ENCODE results near the gene KCNG3.
"Not testable (repeated sequence)": the region's sequence is repeated elsewhere in the genome, so short reads cannot be mapped to it uniquely, and the experiment has no call there.

The KCNG3 gene

DNA sequence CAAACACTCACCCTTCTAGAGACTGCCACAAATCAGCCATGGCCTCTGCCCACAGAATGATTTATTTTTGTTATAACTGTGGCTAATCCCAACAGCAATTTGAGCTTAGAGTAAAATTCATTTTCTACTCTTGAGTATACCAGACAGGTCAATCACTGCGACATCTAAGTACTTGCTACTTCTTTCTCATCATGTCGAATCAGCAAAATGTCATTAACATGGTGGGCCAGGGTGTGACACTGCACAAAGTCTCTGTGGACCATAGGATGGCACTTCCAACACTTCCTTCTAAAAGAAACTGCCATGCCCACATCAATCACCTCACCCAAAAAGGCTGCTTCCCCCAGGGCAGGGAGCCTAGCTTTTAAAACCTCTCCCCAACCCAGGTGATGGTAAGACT is 64.4 kb downstream of the KCNG3 start:
- no peak for DNase-seq (ENCODE audit: low spot score)

DNA sequence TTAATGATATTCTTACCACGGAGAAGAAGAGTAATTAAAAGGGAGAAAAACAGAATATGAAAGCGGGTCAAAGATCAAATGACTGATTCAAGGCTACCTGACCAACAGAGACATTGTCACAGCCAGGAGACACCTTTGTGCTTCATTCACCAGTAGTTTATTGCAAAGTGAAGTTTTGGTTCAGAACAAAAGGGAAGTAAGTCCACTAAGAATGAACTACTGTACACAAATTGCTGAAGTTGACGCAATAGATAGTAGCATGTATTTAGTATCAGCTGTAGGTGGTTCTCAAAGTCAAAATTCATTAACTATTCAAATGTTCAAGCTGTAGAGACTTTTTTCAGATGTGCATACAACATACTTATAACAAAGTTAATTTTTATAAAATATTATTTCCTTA is 68.1 kb downstream of the KCNG3 start:
- DNase-seq (ENCODE audit: low spot score) = no peak

DNA sequence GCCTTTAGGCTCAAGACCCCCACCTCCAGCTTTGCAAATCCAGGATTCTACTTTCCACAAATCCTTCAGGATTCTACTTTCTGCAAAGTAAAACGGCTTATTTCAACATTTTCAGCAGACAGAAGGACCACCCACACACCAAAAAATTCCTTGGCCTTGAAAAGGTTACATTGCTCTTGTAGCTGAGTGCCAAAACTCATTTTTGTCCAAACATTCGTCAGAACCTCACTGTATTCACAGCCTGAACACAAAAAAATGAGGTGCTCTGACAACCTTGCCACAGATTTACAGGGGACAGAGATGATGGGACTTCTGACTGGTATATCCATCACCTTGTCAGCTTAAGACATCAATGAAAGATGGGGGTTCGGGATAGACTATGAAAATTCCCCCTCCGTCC is 69.7 kb downstream of the KCNG3 start:
- DNase-seq (ENCODE audit: low spot score) = no peak

DNA sequence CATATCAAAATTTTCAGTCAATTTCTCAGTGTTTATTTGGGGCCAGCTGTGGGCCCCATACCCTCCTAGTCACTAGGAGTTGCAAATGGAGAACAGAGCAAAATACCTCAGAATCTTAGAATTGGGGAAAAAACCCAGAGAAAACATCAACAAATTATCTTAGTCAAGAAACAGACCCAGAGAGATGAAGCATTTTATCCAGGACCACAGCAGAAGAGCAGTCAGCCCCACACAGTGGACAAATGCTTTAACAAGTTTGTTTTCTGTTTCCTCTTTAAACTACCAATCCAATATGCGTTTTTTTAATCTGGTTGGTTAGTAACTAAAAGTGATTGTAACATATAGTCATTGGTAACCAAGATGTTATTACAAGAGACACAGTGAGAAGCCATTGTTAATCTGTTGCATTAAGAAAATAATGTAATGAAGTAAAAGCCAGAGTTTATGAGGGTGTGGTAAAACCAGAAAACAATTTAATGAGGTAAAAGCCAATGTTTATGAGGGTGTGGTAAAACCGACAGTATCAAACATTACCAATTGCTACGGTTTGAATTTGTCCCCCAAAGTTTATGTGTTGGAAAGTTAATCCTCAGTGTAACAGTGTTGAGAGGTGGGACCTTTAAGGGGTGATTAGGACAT is 72.1 kb downstream of the KCNG3 start:
- DNase-seq (ENCODE audit: low spot score) = no peak

DNA sequence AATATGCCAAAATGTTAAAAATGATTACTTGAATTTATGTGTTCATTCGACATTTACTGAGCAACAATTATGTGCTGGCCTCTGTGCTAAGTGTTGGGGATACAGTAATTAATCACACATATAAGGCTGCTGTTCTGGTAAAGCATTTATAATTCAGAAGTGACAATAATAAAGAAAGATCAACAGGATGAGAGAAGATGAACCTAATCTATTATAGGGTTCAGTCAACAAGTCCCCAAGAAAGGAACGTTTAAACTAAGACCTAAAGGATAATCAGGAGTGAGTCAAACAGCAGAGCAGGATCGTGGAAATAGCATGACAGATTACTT is 72.7 kb downstream of the KCNG3 start:
- DNase-seq (ENCODE audit: low spot score) = no peak

DNA sequence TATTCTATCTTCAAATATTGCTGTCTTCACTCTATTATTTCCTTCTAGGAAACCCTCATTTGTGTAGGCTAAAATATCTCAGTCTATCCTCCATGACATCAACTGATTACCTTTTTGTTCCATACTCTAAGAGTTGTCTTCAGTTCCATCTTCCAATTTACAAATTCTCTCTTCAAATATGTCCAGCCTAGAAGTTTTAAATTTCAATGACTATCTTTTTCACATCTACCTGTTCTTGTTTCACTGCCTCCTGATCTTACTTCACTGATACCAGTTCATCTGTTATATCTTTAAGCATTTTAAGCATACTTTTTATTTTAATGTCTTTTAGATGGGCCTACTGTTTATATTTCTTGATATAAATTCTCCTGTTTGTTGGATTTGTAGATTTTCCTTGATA is 79.1 kb downstream of the KCNG3 start:
- DNase-seq (ENCODE audit: low spot score) = no peak

DNA sequence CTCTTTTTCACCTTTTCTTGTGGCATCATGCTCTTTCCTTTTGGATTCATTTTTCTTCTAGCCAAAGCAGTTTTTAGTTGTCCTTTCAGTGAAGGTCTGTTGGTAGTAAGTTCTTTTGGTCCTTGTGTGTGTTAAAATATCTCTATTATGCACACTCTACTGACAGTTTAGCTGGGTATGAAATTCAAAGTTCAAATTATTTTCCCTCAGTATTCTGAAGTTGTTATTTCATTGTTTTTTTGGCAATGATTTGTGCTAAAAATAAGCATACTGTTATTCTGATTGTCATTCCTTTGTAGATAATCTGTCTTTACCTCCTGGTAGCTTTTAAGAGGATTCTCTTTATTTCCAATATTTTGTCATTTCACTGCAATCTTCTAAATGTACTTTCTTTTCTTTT is 79.6 kb downstream of the KCNG3 start:
- no peak for DNase-seq (ENCODE audit: low spot score)

DNA sequence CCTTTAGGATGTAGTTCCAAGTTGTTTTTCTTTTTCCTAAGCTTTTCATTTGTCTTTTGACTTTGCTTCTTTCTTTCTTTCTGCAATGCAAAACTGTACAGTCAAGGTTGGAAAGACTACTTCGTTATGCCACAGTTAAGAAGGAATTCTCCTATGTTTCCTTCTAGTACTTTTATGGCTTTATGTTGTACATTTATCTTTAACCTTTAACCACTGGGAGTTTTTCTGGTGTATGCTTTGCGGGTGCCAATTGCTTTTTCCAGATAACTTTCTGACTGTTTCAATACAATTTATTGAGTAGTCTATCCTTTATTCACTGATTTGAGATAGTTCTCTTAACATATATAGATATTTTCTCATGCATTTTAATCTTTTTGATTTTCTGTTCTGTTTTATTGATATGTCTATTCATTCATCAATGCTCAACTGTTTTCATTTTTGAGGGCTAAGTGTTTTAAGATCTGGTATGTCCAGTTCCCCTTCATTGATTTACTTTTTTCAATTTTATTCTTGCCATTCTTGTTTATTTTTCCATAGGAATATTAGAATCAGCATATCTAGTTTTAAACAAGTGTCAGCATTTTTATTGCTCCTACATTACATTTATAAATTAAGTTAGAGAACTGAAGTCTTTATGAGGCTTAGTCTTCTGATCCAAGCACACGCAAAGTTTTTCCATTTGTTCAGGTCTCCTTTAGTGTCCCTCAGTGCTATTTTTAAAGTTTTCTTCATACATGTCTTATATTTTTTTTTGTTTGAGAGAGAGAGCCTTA is 82.9 kb downstream of the KCNG3 start:
- DNase-seq (ENCODE audit: low spot score) = no peak

DNA sequence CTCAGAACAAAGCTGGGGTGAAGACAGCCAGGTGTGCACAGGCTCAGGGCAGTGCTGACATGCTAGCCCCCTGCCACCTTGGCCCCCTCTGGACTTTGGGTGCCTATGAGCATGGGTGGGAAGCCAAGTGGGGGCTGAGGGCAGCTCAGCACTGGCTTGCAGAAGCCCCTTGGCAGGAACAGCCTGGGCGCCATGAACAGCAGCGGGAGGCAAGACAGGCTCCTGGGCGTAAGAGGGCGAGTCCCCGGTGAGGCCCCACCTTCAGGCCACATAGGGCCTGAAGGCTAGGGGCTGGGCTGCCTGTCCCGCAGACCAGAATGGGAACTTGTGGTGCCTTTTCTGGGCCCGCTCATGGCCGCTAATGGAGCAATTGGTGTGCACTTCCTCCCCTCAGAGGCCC is 85.8 kb downstream of the KCNG3 start:
- DNase-seq (ENCODE audit: low spot score) = no peak

DNA sequence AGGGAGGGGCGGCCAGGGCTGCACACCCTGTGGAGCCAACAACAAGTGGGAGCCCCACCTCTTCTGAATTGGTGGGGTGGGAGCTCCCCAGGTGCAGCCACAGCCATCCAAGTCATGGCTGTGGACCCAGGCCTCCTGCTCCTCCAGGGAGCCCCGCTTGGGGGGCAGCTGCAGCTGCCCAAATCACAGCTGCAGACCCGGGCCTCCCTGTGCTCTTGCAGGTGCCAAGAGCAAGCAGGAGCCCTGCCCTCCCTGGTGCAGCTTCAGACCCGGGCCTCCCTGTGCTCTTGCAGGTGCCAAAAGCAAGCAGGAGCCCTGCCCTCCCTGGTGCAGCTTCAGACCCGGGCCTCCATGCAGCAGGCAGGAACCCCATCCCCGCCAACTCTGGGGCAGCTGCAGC is 86.3 kb downstream of the KCNG3 start:
- no peak for DNase-seq (ENCODE audit: low spot score)

DNA sequence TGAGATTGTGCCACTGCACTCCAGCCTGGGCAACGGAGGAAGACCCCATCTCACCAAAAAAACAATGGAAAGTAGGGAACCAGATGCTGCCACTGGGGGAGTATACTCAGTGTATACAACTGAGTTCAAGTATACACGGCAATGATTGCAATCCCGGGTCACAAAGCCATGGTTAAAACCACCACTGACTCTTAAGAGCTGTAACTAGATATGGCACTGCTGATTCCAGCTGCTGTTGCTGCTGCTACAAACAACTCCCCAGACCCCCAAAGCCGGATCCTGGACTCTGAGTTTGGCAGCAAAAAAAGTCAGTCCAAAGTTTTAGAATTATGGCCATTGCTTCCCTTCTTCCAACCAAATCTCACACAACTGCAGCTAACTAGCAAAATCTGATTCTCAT is 89.1 kb downstream of the KCNG3 start:
- DNase-seq (ENCODE audit: low spot score) = no peak

DNA sequence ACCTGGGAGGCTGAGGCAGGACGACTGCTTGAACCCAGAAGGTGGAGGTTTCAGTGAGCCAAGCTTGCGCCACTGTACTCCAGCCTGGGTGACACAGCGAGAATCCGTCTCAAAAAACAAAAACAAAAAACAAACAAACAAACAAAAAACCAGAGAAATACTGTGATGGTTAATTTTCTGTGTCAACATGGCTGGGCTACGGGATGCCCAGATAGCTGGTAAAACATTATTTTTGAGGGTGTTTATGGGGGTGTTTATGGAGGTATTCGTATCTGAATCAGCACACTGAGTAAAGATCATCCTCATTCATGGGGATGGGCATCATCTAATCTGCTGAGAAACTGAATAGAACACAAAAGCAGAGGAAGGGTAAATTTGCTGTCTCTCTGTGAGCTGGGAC is 92.0 kb downstream of the KCNG3 start:
- no peak for DNase-seq (ENCODE audit: low spot score)

DNA sequence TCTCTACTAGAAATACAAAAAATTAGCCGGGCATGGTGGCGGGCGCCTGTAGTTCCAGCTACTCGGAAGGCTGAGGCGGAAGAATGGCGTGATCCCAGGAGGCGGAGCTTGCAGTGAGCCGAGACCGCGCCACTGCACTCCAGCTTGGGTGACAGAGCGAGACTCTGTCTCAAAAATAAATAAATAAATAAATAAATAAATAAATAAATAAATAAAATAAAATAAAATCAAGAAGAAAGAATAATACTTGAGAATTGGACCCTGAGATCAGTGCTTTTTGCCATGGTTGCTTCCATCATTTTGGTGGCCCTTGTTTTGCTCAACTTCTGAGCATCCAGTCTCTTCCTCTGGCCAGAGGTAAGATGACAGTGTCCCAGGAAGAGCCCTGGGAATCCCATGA is 95.7 kb downstream of the KCNG3 start:
- DNase-seq (ENCODE audit: low spot score) = not testable (repeated sequence)

DNA sequence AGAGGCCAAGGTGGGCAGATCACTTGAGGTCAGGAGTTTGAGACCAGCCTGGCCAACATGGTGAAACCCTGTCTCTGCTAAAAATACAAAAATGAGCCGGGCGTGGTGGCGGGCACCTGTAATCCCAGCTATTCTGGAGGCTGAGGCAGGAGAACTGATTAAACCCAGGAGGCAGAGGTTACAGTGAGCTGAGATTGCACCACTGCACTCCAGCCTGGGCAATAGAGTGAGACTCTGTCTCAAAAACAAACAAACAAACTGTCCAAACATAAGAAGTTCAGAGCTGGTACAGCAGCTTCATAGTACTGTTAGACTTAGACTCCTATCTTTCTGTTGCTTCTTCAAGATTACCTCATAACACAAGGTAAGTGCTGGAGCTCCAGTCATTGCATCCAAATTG is 100.5 kb downstream of the KCNG3 start:
- DNase-seq (ENCODE audit: low spot score) = not testable (repeated sequence)

DNA sequence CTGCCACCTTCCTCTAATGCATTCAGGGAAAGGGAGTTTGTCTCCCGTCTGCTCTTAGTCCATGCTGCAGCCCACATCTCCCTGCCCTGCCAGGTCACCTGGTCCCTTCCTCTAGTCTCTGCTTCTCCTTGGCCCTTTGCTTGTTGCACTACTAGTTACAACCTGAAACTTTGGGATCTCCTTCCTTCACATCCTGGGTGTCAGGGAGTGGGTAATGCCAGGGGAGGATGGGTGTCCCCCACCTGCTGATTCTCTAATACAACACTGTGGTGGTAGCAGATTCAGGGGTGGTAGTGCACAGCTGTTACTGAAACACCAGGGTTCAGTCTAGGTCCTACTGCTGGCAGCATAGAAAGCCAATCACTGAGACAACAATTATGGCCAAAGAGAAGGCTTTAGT is 101.6 kb downstream of the KCNG3 start:
- DNase-seq (ENCODE audit: low spot score) = no peak
